ENCODE data around the gene PEX5.

DNA sequence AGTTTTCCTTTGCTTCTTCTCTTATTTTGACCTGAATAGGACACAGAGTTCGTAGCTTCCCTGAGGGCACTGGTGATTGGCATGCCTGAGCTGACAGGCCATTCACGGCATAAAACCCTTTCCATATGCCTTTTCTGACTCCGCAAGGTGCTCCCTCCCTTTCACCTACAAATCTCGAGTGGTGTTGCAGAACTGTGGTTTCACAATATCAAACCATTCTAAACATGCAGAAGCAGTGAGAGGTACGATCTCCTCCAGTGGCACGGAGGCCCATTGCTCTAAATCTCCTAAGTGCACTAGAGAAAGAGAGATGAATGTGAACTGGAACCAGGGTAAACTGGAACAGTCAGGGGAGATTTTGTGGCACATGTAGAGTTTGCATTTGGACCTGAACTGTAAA, 35.4 kb upstream of the PEX5 start:
- TF ChIP-seq, protein P1, sequence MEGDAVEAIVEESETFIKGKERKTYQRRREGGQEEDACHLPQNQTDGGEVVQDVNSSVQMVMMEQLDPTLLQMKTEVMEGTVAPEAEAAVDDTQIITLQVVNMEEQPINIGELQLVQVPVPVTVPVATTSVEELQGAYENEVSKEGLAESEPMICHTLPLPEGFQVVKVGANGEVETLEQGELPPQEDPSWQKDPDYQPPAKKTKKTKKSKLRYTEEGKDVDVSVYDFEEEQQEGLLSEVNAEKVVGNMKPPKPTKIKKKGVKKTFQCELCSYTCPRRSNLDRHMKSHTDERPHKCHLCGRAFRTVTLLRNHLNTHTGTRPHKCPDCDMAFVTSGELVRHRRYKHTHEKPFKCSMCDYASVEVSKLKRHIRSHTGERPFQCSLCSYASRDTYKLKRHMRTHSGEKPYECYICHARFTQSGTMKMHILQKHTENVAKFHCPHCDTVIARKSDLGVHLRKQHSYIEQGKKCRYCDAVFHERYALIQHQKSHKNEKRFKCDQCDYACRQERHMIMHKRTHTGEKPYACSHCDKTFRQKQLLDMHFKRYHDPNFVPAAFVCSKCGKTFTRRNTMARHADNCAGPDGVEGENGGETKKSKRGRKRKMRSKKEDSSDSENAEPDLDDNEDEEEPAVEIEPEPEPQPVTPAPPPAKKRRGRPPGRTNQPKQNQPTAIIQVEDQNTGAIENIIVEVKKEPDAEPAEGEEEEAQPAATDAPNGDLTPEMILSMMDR (IDR thresholded peaks at IDR 0.05): no peak
- no peak for TF ChIP-seq POLR2A (IDR thresholded peaks at IDR 0.05)
- no peak for TF ChIP-seq POLR2AphosphoS5 (IDR thresholded peaks at IDR 0.05)

Data from transverse colon (tissue), 4 donors.